NT2/D1 (cell line): Measurements from ENCODE around the gene PAIP2.

ENCODE experiments used
- YY1 ChIP-seq: IDR thresholded peaks from 2 replicates; pipeline ENCODE4 v1.6.1; 2011; ENCODE audit not compliant: insufficient read length, insufficient read depth
- ZNF274 ChIP-seq: IDR thresholded peaks from 2 replicates; pipeline ENCODE4 v1.6.1; 2011; ENCODE audit warnings: mild to moderate bottlenecking, low read depth, low read length

- no peak for TF ChIP-seq ZNF274
- TF ChIP-seq YY1, result no peak
Observed at GRCh38 chr5:139418793-139419192, 77.1 kb downstream of the PAIP2 start.
